Thyroid gland (tissue), 4 donors: ENCODE measurements around the gene AGMO.

Source experiments
- CTCF ChIP-seq, 6 experiments: fragments of 200-600 bp in 3 of 6; fragments of 450-650 bp in 3 of 6; sonication (generic) in 3 of 6; IDR thresholded peaks; one replicate each; pipeline ENCODE4 v1.5.1; 2016 to 2019; ENCODE audit warnings: antibody characterized with exemption in 6 of 6, mild to moderate bottlenecking in 2 of 6, inconsistent platforms in 1 of 6, moderate library complexity in 1 of 6
- POLR2A ChIP-seq, 2 donors: fragments of 450-650 bp; IDR thresholded peaks; one replicate each; pipeline ENCODE4 v1.6.1; 2017; ENCODE audit warnings: antibody characterized with exemption in 2 of 2, mild to moderate bottlenecking in 2 of 2, moderate library complexity in 1 of 2

- TF ChIP-seq CTCF (IDR thresholded peaks at IDR 0.05) (no peak), POLR2A (IDR thresholded peaks at IDR 0.05) (no peak)
Observed at GRCh38 chr7:15481132-15481531, 80.7 kb downstream of the AGMO start.
